Activated CD4-positive, CD25-positive, alpha-beta regulatory T cell (primary cell): Measurements from ENCODE around the gene ZNF469.

Experiments used
- DNase-seq, 4 experiments: peaks; one replicate each; lab custom pipeline; 2025; lab: John Stamatoyannopoulos, UW

The ZNF469 gene

GRCh38 chr16:88391144-88391850 is 8.5 kb downstream of the ZNF469 start:
- DNase-seq = no peak

GRCh38 chr16:88392111-88392510 is 9.4 kb downstream of the ZNF469 start:
- DNase-seq = no peak

DNA sequence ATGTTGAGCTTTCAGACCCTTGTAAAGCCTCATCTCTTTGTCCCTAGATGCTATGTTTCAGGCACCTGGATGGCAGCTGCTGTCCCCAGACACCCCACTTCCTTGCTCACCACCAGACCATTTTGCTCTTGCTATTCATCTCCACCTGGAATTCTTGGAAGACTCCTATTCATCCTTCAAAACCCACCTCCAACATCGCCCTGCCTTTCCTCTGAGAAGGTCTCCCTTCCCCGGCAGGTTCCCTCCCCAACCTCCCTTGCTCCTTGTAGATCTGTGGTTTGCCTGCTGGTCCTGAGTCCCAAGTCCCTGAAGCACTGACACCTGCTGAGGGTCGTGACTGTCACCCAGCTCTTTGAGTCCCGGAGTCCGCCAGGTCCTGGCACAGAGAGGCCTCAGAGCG is 9.9 kb downstream of the ZNF469 start:
- no peak for DNase-seq

GRCh38 chr16:88393034-88393433 is 10.3 kb downstream of the ZNF469 start:
- no peak for DNase-seq

GRCh38 chr16:88393571-88393970 is 10.8 kb downstream of the ZNF469 start:
- no peak for DNase-seq

DNA sequence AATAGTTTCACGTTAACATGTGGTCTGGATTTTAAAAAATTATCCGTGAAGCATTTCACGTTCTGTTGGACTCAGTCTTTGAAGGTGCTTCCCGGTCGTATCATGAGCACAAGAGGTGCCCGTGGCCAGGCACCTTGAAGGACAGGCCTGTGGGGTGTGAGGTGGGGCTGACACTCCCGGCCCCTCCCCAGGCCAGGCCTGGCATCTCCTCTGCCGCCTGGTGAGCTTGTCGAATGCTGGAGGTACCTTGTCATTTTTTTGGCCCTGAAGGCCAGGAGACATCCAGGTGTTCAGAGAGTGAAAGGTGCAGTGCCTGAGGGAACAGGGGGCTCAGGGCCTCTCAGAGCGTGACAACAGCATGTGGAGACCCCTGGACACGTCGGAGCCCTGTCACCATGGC is 11.7 kb downstream of the ZNF469 start:
- no peak for DNase-seq

GRCh38 chr16:88395669-88396584 is 13.2 kb downstream of the ZNF469 start:
- no peak for DNase-seq

GRCh38 chr16:88398170-88398873 is 15.6 kb downstream of the ZNF469 start:
- no peak for DNase-seq

GRCh38 chr16:88398874-88399178 is 16.1 kb downstream of the ZNF469 start:
- DNase-seq = no peak

GRCh38 chr16:88400186-88400585 is 17.4 kb downstream of the ZNF469 start:
- no peak for DNase-seq

- no peak for DNase-seq
Observed at GRCh38 chr16:88401604-88402246, 19.0 kb downstream of the ZNF469 start.

DNA sequence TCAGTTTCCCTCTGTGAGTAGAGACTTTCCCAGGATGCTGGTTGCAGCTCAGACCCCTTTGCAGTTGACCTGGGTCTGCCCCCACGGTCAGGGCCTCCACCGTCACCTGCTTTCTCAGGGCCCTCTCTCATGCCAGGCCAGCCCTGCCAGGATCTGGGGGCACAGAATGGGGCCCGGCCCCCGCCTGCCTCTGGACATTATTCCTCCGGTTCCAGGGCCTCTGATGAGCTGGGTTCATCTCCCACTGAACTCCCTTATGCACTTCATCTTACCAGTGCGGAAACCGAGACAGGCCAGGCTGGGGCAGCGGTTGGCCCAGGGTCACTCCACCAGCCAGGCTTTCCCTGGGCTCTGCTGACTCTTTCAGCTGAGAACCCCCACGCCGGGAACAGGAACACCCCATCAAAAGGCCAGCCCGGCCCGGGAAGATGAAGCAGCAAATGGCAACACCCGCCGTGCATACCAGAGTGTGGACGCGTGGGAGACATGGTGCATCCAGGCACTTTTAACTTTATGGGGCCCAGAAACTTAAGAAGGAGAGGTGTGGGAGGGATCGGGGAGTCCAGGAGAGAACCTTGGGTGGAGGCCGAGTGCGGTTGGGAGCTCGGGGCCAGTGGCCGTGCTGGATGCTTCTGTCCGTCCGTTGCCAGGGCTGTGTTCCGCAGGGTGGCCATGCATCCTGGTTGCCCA is 19.9 kb downstream of the ZNF469 start:
- no peak for DNase-seq

DNA sequence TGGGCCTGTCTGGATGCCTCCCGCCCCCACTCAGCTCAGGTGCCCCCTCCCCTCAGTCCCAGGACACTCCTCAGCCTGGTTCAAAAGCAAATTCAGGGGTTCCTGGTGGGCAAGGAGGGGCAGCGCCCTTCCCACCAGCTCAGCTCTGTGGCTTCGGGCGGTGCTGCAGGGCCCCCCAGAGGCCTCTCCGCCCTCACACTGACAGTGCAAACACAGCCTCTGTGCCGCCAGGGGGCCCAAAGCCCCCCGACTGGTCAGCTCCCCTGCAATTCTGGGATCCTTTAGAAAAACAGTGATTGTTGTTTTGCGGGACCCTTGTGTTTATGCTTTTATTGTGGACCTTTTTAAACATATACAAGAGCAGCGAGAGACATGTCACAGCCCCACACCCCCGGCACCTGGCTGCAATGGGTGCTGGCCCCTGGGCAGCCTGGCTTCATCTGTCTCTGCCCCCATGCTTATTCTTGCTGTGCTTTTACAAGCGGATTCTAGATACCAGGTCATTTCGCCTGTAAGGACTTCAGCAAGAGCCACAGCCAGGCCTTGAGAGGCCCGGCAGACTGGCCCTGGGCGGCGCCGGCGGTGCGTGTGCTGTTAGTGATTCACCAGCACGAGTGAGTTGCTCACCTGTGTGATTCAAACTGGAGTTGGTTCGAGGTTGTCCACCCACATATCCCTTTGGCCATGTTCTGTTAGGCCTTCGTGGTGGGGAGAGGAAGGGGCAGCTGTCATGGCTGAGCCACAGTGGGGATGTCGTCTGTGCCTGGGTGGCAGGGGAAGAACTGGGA is 21.2 kb downstream of the ZNF469 start:
- DNase-seq = no peak

GRCh38 chr16:88404769-88405168 is 22.0 kb downstream of the ZNF469 start:
- no peak for DNase-seq

GRCh38 chr16:88405216-88406060 is 22.7 kb downstream of the ZNF469 start:
- no peak for DNase-seq

DNA sequence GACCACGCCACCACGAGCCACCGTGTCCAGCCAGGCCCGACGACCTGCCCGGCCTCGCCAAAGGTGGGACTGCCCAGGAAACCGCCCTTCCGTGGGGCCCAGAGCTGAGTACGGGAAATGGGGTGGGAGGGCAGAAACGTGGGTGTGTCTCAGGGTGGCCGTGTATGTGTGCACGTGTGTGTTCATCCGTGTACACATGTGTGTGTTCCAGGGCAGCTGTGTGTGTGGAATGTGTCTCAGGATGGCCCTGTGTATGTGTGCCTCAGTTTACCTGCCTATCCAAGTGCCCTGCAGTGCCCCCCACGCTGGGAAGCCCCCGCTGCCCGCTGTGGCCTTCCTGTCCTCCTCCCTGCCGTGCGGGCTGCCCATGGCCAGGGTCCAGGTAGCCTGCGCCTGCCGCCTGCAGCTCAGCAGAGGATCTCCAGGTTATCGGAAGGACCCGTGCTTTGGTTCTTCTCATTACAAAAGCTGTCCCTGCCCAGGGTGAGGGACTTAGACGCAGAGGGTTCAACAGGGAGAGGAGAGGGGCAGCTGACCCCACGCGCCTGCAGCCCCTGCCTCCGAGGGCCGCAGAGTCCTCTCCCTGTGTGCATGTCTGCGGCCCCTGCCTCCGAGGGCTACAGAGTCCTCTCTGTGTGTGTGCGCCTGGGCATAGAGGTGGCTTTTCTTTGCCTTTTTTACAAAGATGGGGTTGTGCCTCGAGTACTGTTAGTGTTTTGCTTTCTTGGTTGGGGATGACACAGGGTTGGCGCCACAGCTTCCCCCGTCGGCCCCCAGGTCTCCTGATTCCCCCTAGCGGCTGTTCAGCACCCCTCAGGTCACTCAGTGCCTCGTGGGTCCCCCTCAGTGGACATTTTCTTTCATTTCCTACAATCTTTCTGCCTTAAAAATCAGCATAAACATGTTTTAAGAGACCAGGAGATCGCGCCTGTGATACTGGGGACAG is 23.6 kb downstream of the ZNF469 start:
- DNase-seq = no peak

DNA sequence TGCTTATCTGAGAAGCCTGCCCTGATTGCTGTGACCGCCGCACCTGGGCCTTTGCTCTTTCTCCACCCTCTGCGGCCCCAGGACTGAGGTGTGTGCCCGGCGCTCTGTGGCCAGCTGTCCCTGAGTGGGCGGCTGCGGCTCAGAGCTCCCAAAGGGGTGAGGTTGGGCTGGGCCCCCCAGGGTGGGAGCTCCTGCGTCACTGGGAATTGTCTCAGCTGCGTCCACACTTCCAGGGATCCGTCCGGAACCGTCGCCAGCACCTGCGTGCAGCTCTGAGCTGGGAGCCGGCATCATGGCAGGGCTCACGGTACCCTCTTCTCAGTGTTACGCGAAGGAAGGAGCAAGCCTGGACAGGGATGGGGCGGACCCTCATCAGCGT is 24.3 kb downstream of the ZNF469 start:
- DNase-seq = no peak

DNA sequence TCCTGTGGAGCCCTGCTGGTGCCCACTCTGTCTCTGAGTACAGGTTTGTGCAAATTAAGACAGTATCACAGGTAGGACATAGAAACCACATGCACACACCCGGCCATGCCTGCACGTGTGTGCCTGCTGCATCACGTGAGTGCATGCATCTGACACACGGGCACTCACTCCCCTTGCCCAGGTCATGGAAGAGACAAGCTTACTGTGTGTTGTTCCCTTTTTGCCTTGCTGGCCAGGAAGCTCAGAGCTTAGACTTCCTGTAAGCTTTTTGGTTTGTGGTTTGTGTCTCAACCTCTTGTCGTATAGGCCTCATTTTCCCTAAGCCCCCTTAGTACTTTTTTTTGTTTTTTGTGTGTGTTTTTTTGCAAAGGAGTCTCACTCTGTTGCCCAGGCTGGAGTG is 25.0 kb downstream of the ZNF469 start:
- no peak for DNase-seq

GRCh38 chr16:88408561-88409142 is 25.9 kb downstream of the ZNF469 start:
- DNase-seq = no peak
